DOHH2 (cell line): ENCODE data around the gene USP2.

Source experiments
- H3F3A ChIP-seq: fragments of 200-600 bp; sonication (generic), shearing (Covaris generic); 2 replicates; pipeline ENCODE4 v1.6.0; 2016; ENCODE audit warnings: antibody characterized with exemption, mild to moderate bottlenecking; ENCODE audit not compliant: control insufficient read depth, insufficient read depth
- H3K27ac ChIP-seq: fragments of 200-600 bp; sonication (generic); 2 replicates; pipeline ENCODE4 v1.5.1; 2014; ENCODE audit warnings: low read depth, mild to moderate bottlenecking, low read length, moderate library complexity
- H3K27me3 ChIP-seq: fragments of 200-600 bp; sonication (generic); 2 replicates; pipeline ENCODE4 v1.6.1; 2014; ENCODE audit warnings: mild to moderate bottlenecking, low read length, mixed read lengths; ENCODE audit not compliant: control insufficient read depth
- H3K36me3 ChIP-seq: fragments of 200-600 bp; sonication (generic); 2 replicates; pipeline ENCODE4 v1.6.1; 2014; ENCODE audit warnings: mild to moderate bottlenecking, low read length, moderate library complexity, mixed read lengths; ENCODE audit not compliant: control insufficient read depth
- H3K4me1 ChIP-seq: fragments of 200-600 bp; sonication (generic); 2 replicates; pipeline ENCODE4 v1.6.1; 2014; ENCODE audit warnings: mild to moderate bottlenecking, low read length, mixed read lengths; ENCODE audit not compliant: control insufficient read depth
- H3K4me2 ChIP-seq: fragments of 200-600 bp; sonication (generic); 2 replicates; pipeline ENCODE4 v1.6.0; 2014; ENCODE audit warnings: mild to moderate bottlenecking, low read length, moderate library complexity
- H3K4me3 ChIP-seq: fragments of 200-600 bp; sonication (generic); 2 replicates; pipeline ENCODE4 v1.5.1; 2014; ENCODE audit warnings: mild to moderate bottlenecking, low read length, mixed read lengths
- H3K79me2 ChIP-seq: fragments of 200-600 bp; sonication (generic); 2 replicates; pipeline ENCODE4 v1.6.1; 2014; ENCODE audit warnings: mild to moderate bottlenecking, low read length, mixed read lengths; ENCODE audit not compliant: control insufficient read depth
- H3K9me2 ChIP-seq: fragments of 200-600 bp; sonication (generic); replicated peaks from 2 replicates; pipeline ENCODE4 v1.6.1; 2014; ENCODE audit warnings: mild to moderate bottlenecking, low read length, mixed read lengths; ENCODE audit not compliant: control insufficient read depth
- H3K9me3 ChIP-seq: fragments of 200-600 bp; sonication (generic); 2 replicates; pipeline ENCODE4 v1.6.1; 2014; ENCODE audit warnings: antibody characterized with exemption, low read length, mixed read lengths; ENCODE audit not compliant: control insufficient read depth, insufficient read depth
- H4K20me1 ChIP-seq: fragments of 200-600 bp; sonication (generic); 2 replicates; pipeline ENCODE4 v1.6.0; 2014; ENCODE audit warnings: low read depth, mild to moderate bottlenecking, antibody characterized with exemption, low read length, moderate library complexity; ENCODE audit not compliant: control insufficient read depth, insufficient read depth
- CTCF ChIP-seq: fragments of 200-600 bp; sonication (generic); IDR thresholded peaks from one replicate; pipeline ENCODE4 v1.5.1; 2014; ENCODE audit warnings: antibody characterized with exemption, mild to moderate bottlenecking, low read depth, low read length; ENCODE audit not compliant: poor library complexity, severe bottlenecking
- EZH2phosphoT487 ChIP-seq: fragments of 200-600 bp; sonication (generic); IDR thresholded peaks from 2 replicates; pipeline ENCODE4 v1.6.1; 2017; ENCODE audit warnings: borderline replicate concordance, mild to moderate bottlenecking, antibody characterized with exemption, low read length, moderate library complexity, mixed read lengths

USP2 gene

GRCh38 chr11:119371778-119372182 is 9.7 kb downstream of the USP2 start:
- peaks cover 82% of the 10 kb centered on the region for H3K4me1 ChIP-seq
- no peaks in the 10 kb centered on the region for H4K20me1 ChIP-seq
- no peak overlapping the region for H3K4me3 ChIP-seq
- no peaks in the 10 kb centered on the region for H3K9me2 ChIP-seq
- H3K9me3 ChIP-seq: no peaks in the 10 kb centered on the region
- H3F3A ChIP-seq: 0 out of 2 replicates have a peak, but pooled peaks cover 3% of the 10 kb centered on the region
- no peaks in the 10 kb centered on the region for H3K27me3 ChIP-seq
- no peaks in the 10 kb centered on the region for H3K36me3 ChIP-seq
- no peak overlapping the region; the same call in 1 of the 2 replicates for H3K4me2 ChIP-seq
- no peak overlapping the region for H3K27ac ChIP-seq
- peak; percentile 49 for TF ChIP-seq CTCF
- TF ChIP-seq EZH2phosphoT487: no peak
- no peaks in the 10 kb centered on the region for H3K79me2 ChIP-seq

DNA sequence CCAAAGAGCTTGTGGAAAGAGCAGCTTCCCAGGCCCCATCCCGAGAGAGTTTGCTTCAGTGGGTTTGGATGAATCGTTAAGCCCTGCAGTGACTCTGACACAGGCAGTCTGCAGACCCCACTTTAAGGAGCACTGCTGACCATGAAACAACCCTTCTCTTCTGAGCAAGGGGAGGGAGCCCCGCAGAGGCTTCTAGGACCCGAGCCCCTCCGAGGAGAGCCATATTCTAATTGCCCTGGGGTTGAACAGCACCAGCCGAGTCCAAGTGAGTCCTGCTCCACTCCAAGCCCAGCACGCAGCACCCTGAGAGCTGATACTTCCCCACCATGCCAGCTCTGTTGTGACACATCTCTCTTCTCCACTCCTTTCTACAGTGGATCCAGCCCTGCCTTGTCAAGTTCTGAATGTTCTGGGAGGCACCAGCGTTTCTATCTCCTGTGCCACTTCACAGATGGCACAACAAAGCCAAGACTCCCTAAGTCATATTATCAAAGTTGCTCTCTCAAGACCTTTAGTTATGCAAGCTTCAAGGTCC is 10.4 kb downstream of the USP2 start:
- Histone ChIP-seq H3K27ac (no peak overlapping the region), H4K20me1 (no peaks in the 10 kb centered on the region), H3F3A (0 out of 2 replicates have a peak, but pooled peaks cover 3% of the 10 kb centered on the region), H3K9me3 (no peaks in the 10 kb centered on the region), H3K36me3 (no peaks in the 10 kb centered on the region), H3K27me3 (no peaks in the 10 kb centered on the region), H3K79me2 (no peaks in the 10 kb centered on the region), H3K9me2 (no peaks in the 10 kb centered on the region), H3K4me1 (peaks cover 84% of the 10 kb centered on the region), H3K4me3 (peak overlapping the region; percentile 54), H3K4me2 (peak overlapping the region; percentile 70)
- TF ChIP-seq CTCF (no peak), EZH2phosphoT487 (no peak)

- no peaks in the 10 kb centered on the region for H3K36me3 ChIP-seq
- peak overlapping the region; percentile 56 for H3K27ac ChIP-seq
- H3K4me2 ChIP-seq: peak overlapping the region; percentile 70
- H3K9me2 ChIP-seq: no peaks in the 10 kb centered on the region
- no peaks in the 10 kb centered on the region for H3K79me2 ChIP-seq
- H3K4me1 ChIP-seq: peaks cover 90% of the 10 kb centered on the region
- no peaks in the 10 kb centered on the region for H4K20me1 ChIP-seq
- H3K27me3 ChIP-seq: no peaks in the 10 kb centered on the region
- H3F3A ChIP-seq: 0 out of 2 replicates have a peak, but pooled peaks cover 3% of the 10 kb centered on the region
- TF ChIP-seq CTCF (no peak), EZH2phosphoT487 (no peak)
- peak overlapping the region; percentile 54 for H3K4me3 ChIP-seq
- H3K9me3 ChIP-seq: no peaks in the 10 kb centered on the region
Measured at GRCh38 chr11:119370486-119371046, 10.9 kb downstream of the USP2 start.
